HCT116 (cell line): Measurements from ENCODE around the gene CCNE1. TPM values are rescaled to one million over a fixed set of nuclear protein-coding genes. Genes with fewer than 3 reads are reported as not detected.

ENCODE experiments used
- ATAC-seq: fragments of 200-7000 bp; cut with Tn5 transposase; 2 replicates; pipeline ENCODE4 v1.9.1; 2020; ENCODE audit warnings: mild to moderate bottlenecking, moderate library complexity
- BruUV-seq: library from RNA; stranded (reverse); fragments of 400-500 nt; replicated peaks from 2 replicates; lab custom pipeline; 2021; lab: Mats Ljungman, UMichigan
- CTCF ChIA-PET: fragments of 300-600 bp; sonication (Branson Sonifier 250); formaldehyde crosslinking; loops from one replicate; lab custom pipeline; 2021; ENCODE audit warnings: antibody characterized with exemption; lab: Charles Lee
- POLR2A ChIA-PET: fragments of 300-600, 350-600 bp; sonication (Branson Sonifier 250); formaldehyde crosslinking; loops from one replicate; lab custom pipeline; 2021; ENCODE audit warnings: antibody characterized with exemption; lab: Charles Lee
- RAD21 ChIA-PET, 2 experiments: fragments of 300-600 bp; sonication (Branson Sonifier 250); formaldehyde crosslinking; loops; one replicate each; lab custom pipeline; 2023; ENCODE audit warnings: low total read pairs in 2 of 2; ENCODE audit not compliant: uncharacterized antibody in 2 of 2, unreplicated experiment in 2 of 2, low non-redundant PET in 1 of 2; lab: Charles Lee
- DNase-seq: peaks from one replicate; pipeline ENCODE4 v3.0.0-alpha.2; 2010; ENCODE audit warnings: low read depth, low spot score
- H2AFZ ChIP-seq: fragments of 200-600 bp; shearing (Covaris generic), sonication (generic); 2 replicates; pipeline ENCODE4 v1.6.1; 2017; ENCODE audit warnings: low read depth, mixed run types, mixed read lengths, antibody characterized with exemption, low read length; ENCODE audit not compliant: poor library complexity, severe bottlenecking
- H3K27ac ChIP-seq: 2 replicates; pipeline ENCODE4 v1.5.1; 2012; ENCODE audit warnings: low read depth, low read length
- H3K27me3 ChIP-seq: fragments of 200-600 bp; sonication (generic); 2 replicates; pipeline ENCODE4 v1.6.1; 2016; ENCODE audit warnings: mixed run types, low read length, mixed read lengths; ENCODE audit not compliant: insufficient read depth
- H3K36me3 ChIP-seq, 2 experiments: fragments of 200-500 bp in 1 of 2; fragments of 200-600 bp in 1 of 2; sonication (Bioruptor generic) in 1 of 2; sonication (generic) in 1 of 2; 2 replicates each; pipeline versions ENCODE4 v1.5.1 to v1.6.1; 2014 to 2016; ENCODE audit warnings: low read length in 2 of 2, inconsistent platforms in 1 of 2, mixed read lengths in 1 of 2, mixed run types in 1 of 2; ENCODE audit not compliant: insufficient read depth in 2 of 2, control insufficient read depth in 1 of 2
- H3K4me1 ChIP-seq, 2 experiments: fragments of 200-600 bp in 1 of 2; sonication (generic) in 1 of 2; 2 replicates each; pipeline versions ENCODE4 v1.5.1 to v1.6.1; 2012 to 2017; ENCODE audit warnings: low read length in 2 of 2, inconsistent platforms in 1 of 2, mild to moderate bottlenecking in 1 of 2, mixed read lengths in 1 of 2, mixed run types in 1 of 2, moderate library complexity in 1 of 2; ENCODE audit not compliant: insufficient read depth in 2 of 2, control insufficient read depth in 1 of 2
- H3K4me2 ChIP-seq: fragments of 200-600 bp; sonication (generic); 2 replicates; pipeline ENCODE4 v1.6.1; 2017; ENCODE audit warnings: mixed run types, low read length, mixed read lengths
- H3K4me3 ChIP-seq, 2 experiments: fragments of 200-600 bp in 1 of 2; sonication (generic) in 1 of 2; replicated peaks in 1 of 2; 2 replicates each; pipeline ENCODE4 v1.5.1; 2011 to 2016; ENCODE audit warnings: low read length in 2 of 2, control low read depth in 1 of 2, low read depth in 1 of 2, mild to moderate bottlenecking in 1 of 2, mixed read lengths in 1 of 2, mixed run types in 1 of 2
- H3K79me2 ChIP-seq: fragments of 200-600 bp; sonication (generic); 2 replicates; pipeline ENCODE4 v1.6.1; 2017; ENCODE audit warnings: mild to moderate bottlenecking, mixed run types, low read length, moderate library complexity, mixed read lengths; ENCODE audit not compliant: insufficient read depth
- H3K9ac ChIP-seq: fragments of 200-600 bp; sonication (generic); 2 replicates; pipeline ENCODE4 v1.6.1; 2016; ENCODE audit warnings: low read length, mixed read lengths
- H3K9me2 ChIP-seq: fragments of 200-600 bp; sonication (generic), shearing (Covaris generic); 2 replicates; pipeline ENCODE4 v1.6.1; 2017; ENCODE audit warnings: mixed run types, mild to moderate bottlenecking, moderate library complexity; ENCODE audit not compliant: insufficient read depth
- H3K9me3 ChIP-seq, 2 experiments: fragments of 200-500 bp in 1 of 2; fragments of 200-600 bp in 1 of 2; sonication (Bioruptor generic) in 1 of 2; sonication (generic) in 1 of 2; 2 replicates each; pipeline ENCODE4 v1.6.1; 2014 to 2017; ENCODE audit warnings: low read length in 2 of 2, mixed read lengths in 2 of 2, inconsistent platforms in 1 of 2, low read depth in 1 of 2, mild to moderate bottlenecking in 1 of 2, mixed run types in 1 of 2, moderate library complexity in 1 of 2; ENCODE audit not compliant: control insufficient read depth in 1 of 2, insufficient read depth in 1 of 2
- H4K20me1 ChIP-seq: fragments of 200-600 bp; sonication (generic), shearing (Covaris generic); 2 replicates; pipeline ENCODE4 v1.6.1; 2017; ENCODE audit warnings: mixed run types, mild to moderate bottlenecking, moderate library complexity; ENCODE audit not compliant: insufficient read depth
- CEBPB ChIP-seq: IDR thresholded peaks from 2 replicates; pipeline ENCODE4 v1.6.1; 2012; ENCODE audit warnings: low read depth
- MAX ChIP-seq: IDR thresholded peaks from 2 replicates; pipeline ENCODE4 v1.6.1; 2012
- POLR2A ChIP-seq: IDR thresholded peaks from 2 replicates; pipeline ENCODE4 v1.7.0; 2011; ENCODE audit warnings: borderline replicate concordance; ENCODE audit not compliant: insufficient read depth, insufficient read length; ENCODE audit errors: extremely low read depth
- POLR2AphosphoS5 ChIP-seq: IDR thresholded peaks from 2 replicates; pipeline ENCODE4 v1.6.1; 2011; ENCODE audit warnings: mild to moderate bottlenecking, low read depth, low read length, moderate library complexity
- SP1 ChIP-seq: IDR thresholded peaks from 2 replicates; pipeline ENCODE4 v1.6.1; 2012; ENCODE audit warnings: low read depth
- intact Hi-C: fragments of 100-400 bp; cut with micrococcal nuclease; formaldehyde crosslinking; loops from 2 replicates; pipeline ENCODE4 v1.10.0; 2022
- total RNA-seq: library from RNA; stranded (reverse); gene quantifications from one replicate; pipeline ENCODE4 v1.2.1, GENCODE V29; 2021; ENCODE audit not compliant: unreplicated experiment
- TF ChIP-seq, protein P1 (sequence below): IDR thresholded peaks from 2 replicates; pipeline ENCODE4 v1.6.1; 2012; ENCODE audit warnings: low read depth

CCNE1 gene
- total RNA-seq, 1 experiment from 2014 or later, result 29.3 TPM

GRCh38 chr19:29841559-29842367, 30.0 kb downstream of the CCNE1 start:
- H3K9me3 ChIP-seq, result no peaks in the 10 kb centered on the region
- H3K27ac ChIP-seq, result peak overlapping the region; percentile 35
- H3K9me2 ChIP-seq, result no peaks in the 10 kb centered on the region
- intact Hi-C loops, result no loop called here
- RAD21 ChIA-PET, result interaction anchor here in 1 of 2 experiments (0.7 kb wide), 1 partner anchor 112 kb away, joined by 3 read pairs; no protein-coding TSS in a partner anchor
- no peaks in the 10 kb centered on the region for H3K79me2 ChIP-seq
- DNase-seq (peak; percentile 78), ATAC-seq (peak; percentile 51)
- peak overlapping the region in 1 of 2 experiments; percentile 47; a peak in 2 of 4 replicates for H3K4me3 ChIP-seq
- H3K27me3 ChIP-seq, result no peaks in the 10 kb centered on the region
- peak; percentile 36 for TF ChIP-seq POLR2A
- TF ChIP-seq, protein P1, sequence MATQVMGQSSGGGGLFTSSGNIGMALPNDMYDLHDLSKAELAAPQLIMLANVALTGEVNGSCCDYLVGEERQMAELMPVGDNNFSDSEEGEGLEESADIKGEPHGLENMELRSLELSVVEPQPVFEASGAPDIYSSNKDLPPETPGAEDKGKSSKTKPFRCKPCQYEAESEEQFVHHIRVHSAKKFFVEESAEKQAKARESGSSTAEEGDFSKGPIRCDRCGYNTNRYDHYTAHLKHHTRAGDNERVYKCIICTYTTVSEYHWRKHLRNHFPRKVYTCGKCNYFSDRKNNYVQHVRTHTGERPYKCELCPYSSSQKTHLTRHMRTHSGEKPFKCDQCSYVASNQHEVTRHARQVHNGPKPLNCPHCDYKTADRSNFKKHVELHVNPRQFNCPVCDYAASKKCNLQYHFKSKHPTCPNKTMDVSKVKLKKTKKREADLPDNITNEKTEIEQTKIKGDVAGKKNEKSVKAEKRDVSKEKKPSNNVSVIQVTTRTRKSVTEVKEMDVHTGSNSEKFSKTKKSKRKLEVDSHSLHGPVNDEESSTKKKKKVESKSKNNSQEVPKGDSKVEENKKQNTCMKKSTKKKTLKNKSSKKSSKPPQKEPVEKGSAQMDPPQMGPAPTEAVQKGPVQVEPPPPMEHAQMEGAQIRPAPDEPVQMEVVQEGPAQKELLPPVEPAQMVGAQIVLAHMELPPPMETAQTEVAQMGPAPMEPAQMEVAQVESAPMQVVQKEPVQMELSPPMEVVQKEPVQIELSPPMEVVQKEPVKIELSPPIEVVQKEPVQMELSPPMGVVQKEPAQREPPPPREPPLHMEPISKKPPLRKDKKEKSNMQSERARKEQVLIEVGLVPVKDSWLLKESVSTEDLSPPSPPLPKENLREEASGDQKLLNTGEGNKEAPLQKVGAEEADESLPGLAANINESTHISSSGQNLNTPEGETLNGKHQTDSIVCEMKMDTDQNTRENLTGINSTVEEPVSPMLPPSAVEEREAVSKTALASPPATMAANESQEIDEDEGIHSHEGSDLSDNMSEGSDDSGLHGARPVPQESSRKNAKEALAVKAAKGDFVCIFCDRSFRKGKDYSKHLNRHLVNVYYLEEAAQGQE, result no peak
- peak; percentile 59 for TF ChIP-seq POLR2AphosphoS5
- TF ChIP-seq MAX, result peak; percentile 59; the same call in 1 of the 2 replicates
- no peak for TF ChIP-seq CEBPB
- peak; percentile 38 for TF ChIP-seq SP1
- peak overlapping the region; percentile 47 for H3K9ac ChIP-seq
- CTCF ChIA-PET, result interaction anchor here (1.0 to 1.4 kb wide), 3 partner anchors 17 to 177 kb away, joined by 3 to 5 read pairs (median 3); partner anchors contain the start of gene PLEKHF1
- BruUV-seq, result no TSS peak
- no peaks in the 10 kb centered on the region for H3K36me3 ChIP-seq
- H4K20me1 ChIP-seq, result no peaks in the 10 kb centered on the region
- peak overlapping the region; percentile 76 for H2AFZ ChIP-seq
- peak overlapping the region; percentile 86 for H3K4me2 ChIP-seq
- POLR2A ChIA-PET, result no interaction called here
- peaks cover 26 to 38% of the 10 kb centered on the region in 2 experiments for H3K4me1 ChIP-seq
